Coronary artery (tissue), 2 donors: Measurements from ENCODE around the gene LINC01488.

Experiments used
- DNase-seq: peaks from one replicate; pipeline ENCODE4 v3.0.0-alpha.2; 2017; ENCODE audit warnings: low spot score
- H3K27ac ChIP-seq, 2 donors: fragments of 200-600 bp; sonication (generic); one replicate each; pipeline ENCODE4 v1.5.1; 2016 to 2019
- H3K4me3 ChIP-seq: fragments of 200-600 bp; sonication (generic); 2 replicates; pipeline ENCODE4 v1.5.1; 2016; ENCODE audit warnings: mild to moderate bottlenecking, moderate library complexity
- TF ChIP-seq, protein P1 (sequence below): fragments of 200-600 bp; sonication (generic); IDR thresholded peaks from one replicate; pipeline ENCODE4 v1.5.1; 2019; ENCODE audit warnings: antibody characterized with exemption

LINC01488 gene

GRCh38 chr11:69490516-69490915 lies 9.1 kb downstream of the LINC01488 start:
- no peak for DNase-seq
- Histone ChIP-seq H3K27ac (no peak overlapping the region), H3K4me3 (no peak overlapping the region)
- TF ChIP-seq, protein P1, sequence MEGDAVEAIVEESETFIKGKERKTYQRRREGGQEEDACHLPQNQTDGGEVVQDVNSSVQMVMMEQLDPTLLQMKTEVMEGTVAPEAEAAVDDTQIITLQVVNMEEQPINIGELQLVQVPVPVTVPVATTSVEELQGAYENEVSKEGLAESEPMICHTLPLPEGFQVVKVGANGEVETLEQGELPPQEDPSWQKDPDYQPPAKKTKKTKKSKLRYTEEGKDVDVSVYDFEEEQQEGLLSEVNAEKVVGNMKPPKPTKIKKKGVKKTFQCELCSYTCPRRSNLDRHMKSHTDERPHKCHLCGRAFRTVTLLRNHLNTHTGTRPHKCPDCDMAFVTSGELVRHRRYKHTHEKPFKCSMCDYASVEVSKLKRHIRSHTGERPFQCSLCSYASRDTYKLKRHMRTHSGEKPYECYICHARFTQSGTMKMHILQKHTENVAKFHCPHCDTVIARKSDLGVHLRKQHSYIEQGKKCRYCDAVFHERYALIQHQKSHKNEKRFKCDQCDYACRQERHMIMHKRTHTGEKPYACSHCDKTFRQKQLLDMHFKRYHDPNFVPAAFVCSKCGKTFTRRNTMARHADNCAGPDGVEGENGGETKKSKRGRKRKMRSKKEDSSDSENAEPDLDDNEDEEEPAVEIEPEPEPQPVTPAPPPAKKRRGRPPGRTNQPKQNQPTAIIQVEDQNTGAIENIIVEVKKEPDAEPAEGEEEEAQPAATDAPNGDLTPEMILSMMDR = no peak

DNA sequence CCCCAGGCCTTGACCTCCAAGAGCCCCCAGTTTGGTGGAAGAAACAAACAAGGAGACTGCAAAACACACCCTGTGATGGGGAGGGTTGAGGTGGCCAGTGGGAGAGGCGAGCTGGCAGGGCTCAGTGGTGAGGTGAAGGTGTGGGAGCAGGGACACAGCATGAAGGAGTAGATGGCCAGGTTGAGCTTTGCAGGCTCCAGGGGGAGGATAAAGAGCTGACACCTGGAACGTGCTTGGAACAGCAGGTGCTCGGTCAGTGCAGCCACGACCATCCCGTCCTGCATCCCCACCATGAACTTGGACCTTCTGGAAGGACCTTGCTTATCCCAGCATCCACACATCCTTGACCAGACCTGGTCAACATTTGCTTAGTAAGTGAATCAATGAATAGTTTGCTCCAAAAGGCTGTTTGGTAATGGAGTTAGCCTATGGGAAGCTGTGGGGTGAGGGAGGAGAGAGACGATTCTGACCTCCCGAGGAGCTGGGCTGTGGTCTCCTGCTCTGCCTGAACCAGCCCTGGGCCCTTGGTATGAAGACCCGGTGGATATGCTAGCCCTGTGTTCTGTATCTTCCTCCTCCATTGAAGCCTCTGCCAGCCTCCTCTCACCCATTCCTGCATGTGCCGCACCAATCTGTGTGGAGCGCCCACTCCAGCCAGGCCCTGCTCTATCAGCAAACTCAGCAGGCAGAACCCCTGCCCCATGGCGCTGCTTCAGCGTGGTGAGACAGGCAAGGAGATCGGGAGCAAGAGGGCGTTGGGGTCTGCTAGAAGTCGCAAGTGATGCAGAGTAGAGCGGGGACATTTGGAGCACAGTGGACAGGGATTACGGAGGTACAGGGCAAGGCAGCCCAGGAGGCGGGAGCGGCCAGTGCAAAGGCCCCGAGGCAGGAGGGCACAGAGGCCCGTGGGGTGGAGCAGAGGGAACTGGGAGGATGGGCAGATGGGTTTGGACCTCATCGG lies 9.9 kb downstream of the LINC01488 start:
- DNase-seq = no peak
- no peak overlapping the region for H3K27ac ChIP-seq
- TF ChIP-seq, protein P1 = no peak
- no peak overlapping the region for H3K4me3 ChIP-seq

GRCh38 chr11:69492201-69492991 lies 10.9 kb downstream of the LINC01488 start:
- H3K27ac ChIP-seq = no peak overlapping the region
- no peak for DNase-seq

DNA sequence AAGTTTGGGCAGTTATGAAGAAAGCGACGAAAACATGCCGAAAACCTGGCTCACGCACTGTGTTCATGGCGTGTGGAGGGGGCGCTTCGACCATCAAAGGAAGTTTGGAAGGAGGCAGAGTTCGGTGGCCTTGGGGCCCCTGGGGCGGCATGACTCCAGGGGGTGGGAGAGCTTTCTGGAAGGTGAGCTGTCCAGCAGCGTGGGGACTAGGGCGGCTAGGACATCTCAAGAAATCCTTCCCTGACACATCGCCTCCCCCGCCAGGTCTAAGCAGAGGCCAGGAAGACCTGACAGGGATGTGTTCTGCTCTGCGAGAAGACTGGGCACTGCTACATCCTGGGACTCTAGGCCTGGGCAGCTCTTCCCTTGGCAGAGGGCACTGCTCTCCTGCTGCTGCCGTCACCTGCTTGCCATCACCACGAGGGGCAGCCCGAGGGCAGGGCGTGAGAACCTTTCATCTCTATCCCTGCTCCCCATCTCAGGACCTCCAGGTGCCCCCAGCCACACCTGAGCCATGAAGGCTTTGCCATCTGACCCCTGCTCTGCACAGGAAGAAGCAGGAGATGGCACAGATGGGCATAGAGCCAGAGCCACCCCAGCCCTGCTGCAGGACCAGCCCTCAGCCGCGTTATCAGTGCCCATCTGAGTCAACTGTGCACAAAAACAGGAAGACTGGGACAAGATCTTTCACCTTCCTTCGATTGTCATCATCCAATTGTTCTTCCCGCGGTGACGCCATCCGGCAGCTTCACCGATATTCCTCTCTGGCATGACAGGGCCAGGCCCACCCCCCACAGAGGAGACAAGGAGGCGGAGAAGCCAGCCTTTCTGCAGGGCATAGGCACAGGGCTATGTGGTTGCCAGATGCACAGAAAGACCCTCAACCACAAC lies 12.7 kb downstream of the LINC01488 start:
- Histone ChIP-seq H3K27ac (no peak overlapping the region), H3K4me3 (no peak overlapping the region)
- TF ChIP-seq, protein P1 = no peak
- no peak for DNase-seq

More at GRCh38 chr11:69492201-69492991, 10.9 kb downstream of the LINC01488 start:
- no peak overlapping the region for H3K4me3 ChIP-seq
- TF ChIP-seq, protein P1 = no peak

- TF ChIP-seq, protein P1 = no peak
- no peak for DNase-seq
- H3K27ac ChIP-seq = no peak overlapping the region
- no peak overlapping the region for H3K4me3 ChIP-seq
These were observed 13.4 kb downstream of the LINC01488 start for GRCh38 chr11:69494851-69495250.

DNA sequence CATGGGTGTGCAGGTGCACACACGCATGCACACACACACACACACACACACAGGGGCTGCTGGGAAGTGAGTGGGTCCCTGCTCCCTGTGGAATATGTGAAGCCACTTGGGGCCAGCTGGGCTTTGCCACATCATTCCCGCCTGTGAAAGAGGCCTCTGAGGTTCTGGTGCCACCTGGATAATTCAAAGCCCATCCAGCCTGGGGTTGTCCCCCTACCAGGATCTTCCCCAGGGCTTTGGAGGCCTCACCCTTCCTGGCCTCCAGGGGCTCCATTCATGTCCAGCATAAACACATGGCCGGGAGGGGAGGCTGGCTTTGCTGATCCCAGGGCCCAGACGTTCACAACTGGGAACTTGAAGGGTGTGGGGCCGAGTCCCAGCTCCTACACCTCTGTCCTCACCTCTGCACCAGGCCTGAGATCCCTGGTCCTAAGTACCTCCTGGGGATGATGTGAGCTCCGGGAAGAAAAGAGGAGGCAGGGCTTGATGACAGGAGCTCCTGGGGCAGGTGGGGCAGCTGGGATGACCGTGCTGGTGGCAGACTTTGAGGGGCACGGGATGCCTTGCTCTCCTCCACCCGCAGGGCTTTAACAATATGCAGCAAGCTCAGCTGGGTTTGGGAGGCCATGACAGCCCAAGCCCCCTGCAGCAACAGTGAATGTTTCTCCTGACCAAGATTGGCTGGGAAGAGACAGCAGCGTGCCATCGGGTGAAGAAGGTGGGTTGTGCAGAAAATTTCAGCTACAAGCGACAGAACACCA lies 14.2 kb downstream of the LINC01488 start:
- TF ChIP-seq, protein P1 = no peak
- Histone ChIP-seq H3K4me3 (no peak overlapping the region), H3K27ac (no peak overlapping the region)
- no peak for DNase-seq
